GM12892 (cell line): ENCODE measurements around the gene MYO16.

Experiments used
- POLR2A ChIP-seq: IDR thresholded peaks from 2 replicates; pipeline ENCODE4 v1.6.1; 2011; ENCODE audit warnings: low read depth, low read length, control low read depth
- POLR2AphosphoS5 ChIP-seq: IDR thresholded peaks from 2 replicates; pipeline ENCODE4 v1.6.1; 2011; ENCODE audit warnings: low read depth, low read length, control low read depth

DNA sequence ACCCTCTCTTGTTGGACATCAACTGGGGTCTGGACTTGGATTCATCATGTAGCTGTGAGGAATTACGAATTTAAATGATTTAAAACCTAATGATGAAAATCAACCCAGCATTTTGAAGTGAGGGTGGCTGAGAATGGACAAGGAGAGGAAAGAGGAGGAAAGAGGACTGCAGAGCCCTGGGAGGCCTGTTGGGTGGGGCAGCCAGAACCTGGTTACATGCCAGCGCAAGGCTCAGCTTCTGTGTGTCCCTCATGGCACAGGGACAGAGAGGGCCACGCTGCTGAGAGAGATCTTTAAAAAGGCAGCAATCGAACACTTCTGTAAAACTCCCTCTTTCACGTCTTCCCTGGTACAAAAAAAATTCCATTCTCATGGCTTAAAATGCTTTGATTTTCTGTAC, 292.7 kb downstream of the MYO16 start:
- TF ChIP-seq POLR2AphosphoS5 (no peak), POLR2A (no peak)
